ENCODE measurements around the gene ATP10A. TPM values are rescaled to one million over a fixed set of nuclear protein-coding genes. Genes with fewer than 3 reads are reported as not detected.

The ATP10A gene
- total RNA-seq, 1 donor from 2014 or later, result not detected

GRCh38 chr15:25850154-25851111 is 12.7 kb downstream of the ATP10A start:
- Mint-ChIP-seq H3K4me1 (peaks cover 66% of the 10 kb centered on the region), H3K36me3 (ENCODE audit: low read depth) (no peaks in the 10 kb centered on the region), H3K4me3 (peak overlapping the region; percentile 84), H3K27me3 (peaks cover 3% of the 10 kb centered on the region), H3K9me3 (no peaks in the 10 kb centered on the region), H3K27ac (peak overlapping the region; percentile 93)
- CTCF ChIA-PET, result no interaction called here
- intact Hi-C loops (cut with micrococcal nuclease), result loop anchor here (1.0 to 5.0 kb wide), 11 partner anchors 12 to 411 kb away; partner anchors contain the start of gene UBE3A
- no peak for TF ChIP-seq CTCF (IDR thresholded peaks at IDR 0.05)
- ATAC-seq (ENCODE audit: low read depth) (peak; percentile 88), DNase-seq (peak; percentile 67)
- POLR2A ChIA-PET, result interaction anchor here (0.9 kb wide), 1 partner anchor 89 kb away, joined by 4 read pairs; no protein-coding TSS in a partner anchor

GRCh38 chr15:25849157-25849921 is 13.8 kb downstream of the ATP10A start:
- peak overlapping the region; percentile 93 for H3K27ac Mint-ChIP-seq
- no peak for DNase-seq
- peaks cover 71% of the 10 kb centered on the region for H3K4me1 Mint-ChIP-seq
- H3K9me3 Mint-ChIP-seq, result no peaks in the 10 kb centered on the region
- POLR2A ChIA-PET, result interaction anchor here (0.9 kb wide), 1 partner anchor 90 kb away, joined by 4 read pairs; no protein-coding TSS in a partner anchor
- CTCF ChIA-PET, result no interaction called here
- intact Hi-C loops (cut with micrococcal nuclease), result no loop called here
- peaks cover 9% of the 10 kb centered on the region for H3K27me3 Mint-ChIP-seq
- no peak for TF ChIP-seq CTCF (IDR thresholded peaks at IDR 0.05)
- H3K36me3 Mint-ChIP-seq (ENCODE audit: low read depth), result no peaks in the 10 kb centered on the region
- peak overlapping the region; percentile 84 for H3K4me3 Mint-ChIP-seq
- no peak for ATAC-seq (ENCODE audit: low read depth)

- peaks cover 12% of the 10 kb centered on the region for H3K27me3 Mint-ChIP-seq
- no peaks in the 10 kb centered on the region for H3K9me3 Mint-ChIP-seq
- ChIA-PET CTCF (no interaction called here), POLR2A (no interaction called here)
- no peak for TF ChIP-seq CTCF (IDR thresholded peaks at IDR 0.05)
- DNase-seq (no peak), ATAC-seq (ENCODE audit: low read depth) (no peak)
- H3K4me1 Mint-ChIP-seq, result peaks cover 71% of the 10 kb centered on the region
- H3K27ac Mint-ChIP-seq, result no peak overlapping the region
- H3K4me3 Mint-ChIP-seq, result no peak overlapping the region
- intact Hi-C loops (cut with micrococcal nuclease), result no loop called here
- no peaks in the 10 kb centered on the region for H3K36me3 Mint-ChIP-seq (ENCODE audit: low read depth)
Measured at GRCh38 chr15:25848784-25849156, 14.4 kb downstream of the ATP10A start.

- intact Hi-C loops (cut with micrococcal nuclease), result no loop called here
- Mint-ChIP-seq H3K4me1 (peaks cover 67% of the 10 kb centered on the region), H3K36me3 (ENCODE audit: low read depth) (no peaks in the 10 kb centered on the region), H3K9me3 (no peaks in the 10 kb centered on the region), H3K4me3 (no peak overlapping the region), H3K27ac (no peak overlapping the region), H3K27me3 (peaks cover 14% of the 10 kb centered on the region)
- no peak for TF ChIP-seq CTCF (IDR thresholded peaks at IDR 0.05)
- CTCF ChIA-PET, result interaction anchor here (0.7 to 1.4 kb wide), 2 partner anchors 13 to 19 kb away, joined by 3 read pairs; no protein-coding TSS in a partner anchor
- POLR2A ChIA-PET, result no interaction called here
- DNase-seq, result no peak
- ATAC-seq (ENCODE audit: low read depth), result no peak
Measured at GRCh38 chr15:25848325-25848724, 14.8 kb downstream of the ATP10A start.

GRCh38 chr15:25847051-25847450 is 16.1 kb downstream of the ATP10A start:
- DNase-seq (no peak), ATAC-seq (ENCODE audit: low read depth) (no peak)
- intact Hi-C loops (cut with micrococcal nuclease), result no loop called here
- Mint-ChIP-seq H3K4me3 (no peak overlapping the region), H3K27ac (peak overlapping the region; percentile 6), H3K9me3 (no peaks in the 10 kb centered on the region), H3K36me3 (ENCODE audit: low read depth) (no peaks in the 10 kb centered on the region), H3K4me1 (peaks cover 55% of the 10 kb centered on the region), H3K27me3 (peaks cover 14% of the 10 kb centered on the region)
- ChIA-PET POLR2A (no interaction called here), CTCF (interaction anchor here (1.4 kb wide), 1 partner anchor 15 kb away, joined by 3 read pairs; no protein-coding TSS in a partner anchor)
- no peak for TF ChIP-seq CTCF (IDR thresholded peaks at IDR 0.05)

Measured in activated B cell treated with CpG ODN at 0.5 μM for 24 hours (primary cell).